ENCODE measurements around the gene LBH. TPM values are rescaled to one million over a fixed set of nuclear protein-coding genes. Genes with fewer than 3 reads are reported as not detected.
A peak's percentile ranks its signal among the peaks of the same experiment; 100 is the strongest.
"Not testable (repeated sequence)": the region's sequence is repeated elsewhere in the genome, so short reads cannot be mapped to it uniquely, and the experiment has no call there.

The LBH gene
- total RNA-seq, 1 experiment from 2014 or later, result 186 TPM

DNA sequence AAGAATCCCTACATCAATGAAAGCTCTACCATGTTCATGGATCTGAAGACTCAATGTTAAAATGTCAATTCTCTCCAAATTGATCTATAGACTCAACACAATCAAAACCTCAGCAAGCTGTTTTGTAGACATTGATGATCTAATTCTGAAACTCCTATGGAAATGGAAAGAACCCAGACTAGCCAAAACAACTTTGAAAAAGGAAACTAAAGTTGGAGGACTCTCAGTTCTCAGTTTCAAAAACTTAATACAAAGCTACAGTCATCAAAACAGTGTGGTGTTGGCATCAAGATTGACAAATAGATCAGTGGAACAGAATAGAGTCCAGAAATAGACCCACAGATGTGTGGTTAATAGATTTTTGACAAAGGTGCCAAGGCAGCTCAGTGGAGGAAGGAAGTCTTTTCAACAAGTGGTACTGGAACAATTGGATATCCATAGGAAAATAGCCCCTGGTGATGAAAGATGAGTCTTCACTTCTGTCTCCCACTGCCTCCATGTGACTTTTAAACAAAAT, 30.4 kb downstream of the LBH start:
- H3K9me3 ChIP-seq (replicated peaks), result peaks cover 14% of the 10 kb centered on the region
- H3K36me3 ChIP-seq, result peaks cover 42% of the 10 kb centered on the region
- no peak overlapping the region for H3K27ac ChIP-seq
- peaks cover 19% of the 10 kb centered on the region for H3K4me1 ChIP-seq (replicated peaks)
- H3K4me3 ChIP-seq, result no peak overlapping the region
- no peak for DNase-seq (ENCODE audit: low read depth in 1 of 2, low spot score in 2 of 2)
- H3K27me3 ChIP-seq (replicated peaks), result no peaks in the 10 kb centered on the region

DNA sequence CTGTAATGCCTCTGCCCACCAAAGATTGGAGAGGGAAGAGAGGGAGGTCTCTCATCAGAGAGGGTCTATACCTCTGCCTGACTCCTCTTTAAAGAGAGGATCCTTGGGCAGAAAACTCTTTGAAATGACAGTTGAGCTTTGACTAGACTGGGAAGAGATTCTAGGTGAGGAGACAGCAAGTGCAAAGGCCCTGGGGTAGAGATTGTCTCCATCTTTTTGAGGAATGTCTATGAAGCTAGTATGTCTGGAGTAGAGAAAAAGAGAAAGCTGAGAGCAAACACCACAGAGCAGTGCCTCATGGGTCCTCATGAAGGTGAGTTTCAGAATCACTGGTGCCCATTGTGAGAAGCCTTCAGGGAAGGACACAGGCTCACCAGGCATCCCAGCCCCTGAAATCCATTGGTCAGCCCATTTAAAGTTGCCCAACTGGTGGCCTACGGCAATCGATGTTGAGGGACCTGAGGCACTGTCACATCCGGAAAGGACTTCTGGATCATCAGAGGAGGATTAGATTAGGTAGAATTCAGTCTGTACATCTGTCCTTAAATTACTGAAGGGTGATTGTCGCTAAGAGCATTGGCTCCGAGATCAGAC, 31.5 kb downstream of the LBH start:
- no peak for DNase-seq (ENCODE audit: low read depth in 1 of 2, low spot score in 2 of 2)
- Histone ChIP-seq H3K4me1 (replicated peaks) (peaks cover 23% of the 10 kb centered on the region), H3K36me3 (peaks cover 32% of the 10 kb centered on the region), H3K9me3 (replicated peaks) (peaks cover 14% of the 10 kb centered on the region), H3K27ac (no peak overlapping the region), H3K4me3 (no peak overlapping the region), H3K27me3 (replicated peaks) (no peaks in the 10 kb centered on the region)

DNA sequence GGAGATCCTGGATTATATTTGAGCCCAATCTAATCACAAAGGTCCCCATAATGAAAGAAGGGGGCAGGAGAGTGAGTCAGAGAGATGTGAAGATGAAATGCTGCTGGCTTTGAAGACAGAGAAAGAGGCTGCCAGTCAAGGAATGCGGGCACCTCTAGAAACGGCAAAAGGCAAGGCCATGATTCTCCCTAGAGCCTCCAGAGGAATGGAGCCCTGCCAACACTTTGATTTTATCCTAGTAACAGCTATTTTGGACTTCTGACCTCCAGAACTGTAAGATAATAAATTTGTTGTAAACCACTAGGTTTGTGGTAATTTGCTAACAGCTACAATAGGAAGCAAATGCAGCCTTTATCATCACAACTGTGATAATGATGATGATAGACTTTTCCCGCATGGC, 32.9 kb downstream of the LBH start:
- Histone ChIP-seq H3K27me3 (replicated peaks) (no peaks in the 10 kb centered on the region), H3K4me3 (no peak overlapping the region), H3K27ac (no peak overlapping the region), H3K9me3 (replicated peaks) (peaks cover 14% of the 10 kb centered on the region), H3K36me3 (peaks cover 17% of the 10 kb centered on the region), H3K4me1 (replicated peaks) (peaks cover 23% of the 10 kb centered on the region)
- DNase-seq (ENCODE audit: low read depth in 1 of 2, low spot score in 2 of 2), result no peak

DNA sequence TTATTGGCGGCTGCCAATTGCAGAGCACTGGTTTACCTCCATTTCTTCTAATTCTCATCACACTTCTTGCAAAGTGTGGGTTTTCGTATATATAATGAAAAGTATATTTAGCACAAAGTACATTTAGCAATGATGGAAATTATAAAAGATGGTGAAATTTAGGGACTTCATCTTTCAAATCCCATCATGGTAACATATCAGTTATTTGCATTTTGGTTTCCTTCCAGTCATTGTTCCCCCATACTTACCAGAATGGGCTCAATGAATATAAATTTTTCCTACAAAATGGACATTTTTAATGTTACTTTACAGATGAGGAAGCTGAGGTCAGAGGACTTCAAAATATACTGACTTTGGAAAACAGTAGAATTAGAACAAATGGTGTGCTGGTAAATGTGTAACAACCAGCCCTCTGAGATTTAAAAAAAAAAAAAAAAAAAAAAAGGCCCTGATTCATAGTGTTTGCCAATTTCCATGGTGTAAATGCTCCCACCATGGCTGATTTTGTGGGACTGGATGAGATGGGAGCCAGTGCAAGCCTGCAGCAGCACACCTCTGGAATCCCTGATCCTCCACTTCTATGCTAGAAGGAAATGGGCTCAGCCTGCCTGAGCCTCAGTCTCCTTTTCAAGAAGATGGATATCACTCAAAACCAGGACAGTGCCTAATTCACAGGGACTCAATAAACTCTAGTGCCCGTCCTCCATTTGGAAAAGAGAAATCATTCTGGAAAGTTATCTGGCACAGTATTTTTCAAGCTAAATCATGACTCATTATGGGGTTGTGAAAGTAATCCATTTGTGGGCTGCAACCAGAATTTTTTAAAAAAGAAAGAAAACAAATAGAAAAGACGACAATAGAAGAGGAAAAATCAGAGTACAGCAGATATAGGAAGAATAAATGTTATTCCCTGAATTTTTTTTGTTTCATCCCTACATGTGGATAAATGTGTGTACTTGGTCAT, 34.0 kb downstream of the LBH start:
- peaks cover 8% of the 10 kb centered on the region for H3K36me3 ChIP-seq
- peaks cover 14% of the 10 kb centered on the region for H3K9me3 ChIP-seq (replicated peaks)
- peak overlapping the region; percentile 48 for H3K27ac ChIP-seq
- H3K4me1 ChIP-seq (replicated peaks), result peaks cover 23% of the 10 kb centered on the region
- no peak overlapping the region for H3K4me3 ChIP-seq
- DNase-seq (ENCODE audit: low read depth in 1 of 2, low spot score in 2 of 2), result peak in 1 of 2 experiments; percentile 58
- H3K27me3 ChIP-seq (replicated peaks), result no peaks in the 10 kb centered on the region

DNA sequence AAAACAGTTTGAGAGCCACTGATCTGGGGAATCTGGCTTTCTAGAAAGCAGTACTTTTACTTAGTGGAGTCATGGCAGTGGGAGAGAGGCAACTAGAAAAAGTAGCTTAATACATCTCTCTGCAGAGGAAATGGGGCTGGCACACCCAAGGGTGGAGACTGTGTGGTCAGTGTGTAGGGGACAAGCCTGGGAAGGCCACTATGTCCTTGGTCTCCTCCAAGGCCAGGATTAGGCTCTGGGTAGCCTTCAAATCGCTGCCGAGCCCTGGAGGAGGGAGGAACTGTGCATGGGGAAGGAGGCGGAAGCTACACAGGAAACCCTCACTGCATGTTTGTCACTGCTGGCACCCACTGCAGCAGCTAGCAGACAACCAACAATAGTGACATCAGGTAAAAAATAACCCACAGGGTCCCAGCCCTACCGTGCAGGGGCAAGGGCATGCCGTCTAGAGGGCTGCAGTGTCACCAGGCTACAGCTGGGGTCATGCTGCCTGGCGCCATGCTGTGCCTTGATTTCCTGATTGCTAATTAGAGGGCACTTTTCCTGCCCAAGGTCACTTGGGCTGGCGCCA, 34.8 kb downstream of the LBH start:
- H3K36me3 ChIP-seq, result no peaks in the 10 kb centered on the region
- H3K4me3 ChIP-seq, result no peak overlapping the region
- DNase-seq (ENCODE audit: low read depth in 1 of 2, low spot score in 2 of 2), result peak in 1 of 2 experiments; percentile 52
- no peaks in the 10 kb centered on the region for H3K27me3 ChIP-seq (replicated peaks)
- H3K9me3 ChIP-seq (replicated peaks), result peaks cover 14% of the 10 kb centered on the region
- peak overlapping the region; percentile 48 for H3K27ac ChIP-seq
- peaks cover 23% of the 10 kb centered on the region for H3K4me1 ChIP-seq (replicated peaks)

DNA sequence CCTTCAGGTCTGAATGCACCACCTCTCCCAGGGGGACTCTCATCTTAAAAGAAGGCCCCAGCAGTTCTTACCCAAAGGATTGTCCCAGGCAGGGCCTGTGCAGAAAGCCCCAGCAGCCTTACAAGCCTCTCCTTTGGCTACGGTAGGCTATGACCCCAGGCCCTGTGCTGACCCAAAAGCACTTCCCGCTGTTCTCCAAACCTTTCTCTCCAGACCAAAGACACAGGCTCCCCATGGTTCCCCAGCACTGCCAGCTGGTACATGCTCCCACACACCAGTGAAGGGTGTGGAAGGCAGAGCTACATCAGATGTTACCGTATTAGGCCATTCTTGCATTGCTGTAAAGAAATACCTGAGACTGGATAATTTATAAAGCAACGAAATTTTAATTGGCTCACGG, 35.4 kb downstream of the LBH start:
- H3K36me3 ChIP-seq, result no peaks in the 10 kb centered on the region
- no peak overlapping the region; the same call in 1 of the 2 replicates for H3K27ac ChIP-seq
- peaks cover 12% of the 10 kb centered on the region for H3K9me3 ChIP-seq (replicated peaks)
- peaks cover 23% of the 10 kb centered on the region for H3K4me1 ChIP-seq (replicated peaks)
- H3K4me3 ChIP-seq, result no peak overlapping the region
- no peaks in the 10 kb centered on the region for H3K27me3 ChIP-seq (replicated peaks)
- no peak for DNase-seq (ENCODE audit: low read depth in 1 of 2, low spot score in 2 of 2)

DNA sequence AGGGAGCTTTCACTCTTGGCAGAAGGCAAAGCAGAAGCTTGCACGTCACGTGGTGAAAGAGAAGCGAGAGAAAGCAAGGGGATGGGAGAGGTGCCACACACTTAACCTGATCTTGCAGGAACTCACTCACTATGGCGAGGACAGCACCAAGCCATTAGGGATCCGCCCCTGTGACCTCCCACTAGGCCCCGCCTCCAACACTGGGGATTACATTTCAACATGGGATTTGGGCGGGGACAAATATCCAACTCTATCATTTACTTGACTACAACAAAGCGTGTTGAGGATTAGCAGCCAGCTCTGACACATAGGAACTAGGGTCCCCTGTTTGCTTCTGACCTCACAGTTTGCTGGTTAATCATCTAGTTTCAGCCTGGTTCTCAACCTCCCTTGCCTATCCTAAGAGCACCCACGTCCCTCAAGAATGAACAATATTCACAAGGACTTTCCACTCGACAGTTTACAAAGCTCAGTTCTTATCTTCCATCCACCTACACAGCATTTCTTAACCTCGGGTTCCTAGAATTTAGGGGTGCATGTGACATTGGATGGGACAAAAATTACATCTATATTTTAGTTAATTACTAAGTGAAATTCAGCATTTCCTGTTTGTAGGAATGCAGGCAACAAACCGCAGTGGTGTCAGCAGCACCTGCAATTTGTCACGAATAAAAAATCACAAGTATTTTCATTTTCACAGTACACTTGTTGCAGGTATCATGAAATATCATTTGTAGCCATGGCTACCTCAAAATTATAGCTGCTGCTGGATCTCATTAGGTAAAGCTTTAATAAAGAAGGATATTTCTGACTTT, 36.0 kb downstream of the LBH start:
- Histone ChIP-seq H3K9me3 (replicated peaks) (peaks cover 8% of the 10 kb centered on the region), H3K27ac (no peak overlapping the region), H3K4me3 (no peak overlapping the region), H3K36me3 (no peaks in the 10 kb centered on the region), H3K4me1 (replicated peaks) (peaks cover 29% of the 10 kb centered on the region), H3K27me3 (replicated peaks) (no peaks in the 10 kb centered on the region)
- DNase-seq (ENCODE audit: low read depth in 1 of 2, low spot score in 2 of 2), result no peak

DNA sequence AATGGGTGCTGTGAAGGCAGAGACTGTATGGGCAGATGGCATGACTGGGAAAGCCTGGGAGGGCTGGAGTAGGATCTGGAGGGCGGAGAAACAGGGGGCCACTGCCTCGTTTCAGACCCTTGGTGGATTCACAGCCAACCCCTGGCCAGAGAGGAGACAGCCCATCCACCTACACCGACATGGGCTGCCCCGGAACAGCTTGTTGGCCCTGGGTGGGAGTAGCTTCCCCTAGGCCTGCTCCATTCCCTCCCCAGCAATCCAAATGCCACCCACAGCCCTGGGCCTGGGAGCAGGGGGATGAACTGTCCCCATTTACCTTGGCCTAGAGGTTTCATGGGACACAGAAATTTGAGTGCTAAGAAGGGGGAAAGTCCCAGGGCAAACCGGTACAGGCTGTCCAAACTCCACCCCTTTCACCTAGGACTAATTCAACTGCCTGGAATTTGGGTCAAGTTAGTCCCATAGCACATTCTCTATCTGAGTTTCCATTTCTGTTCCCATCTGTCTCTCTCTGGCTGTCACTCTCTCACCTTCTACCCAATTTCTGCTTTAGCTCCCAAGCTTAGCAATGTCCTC, 37.0 kb downstream of the LBH start:
- H3K4me1 ChIP-seq (replicated peaks), result peaks cover 39% of the 10 kb centered on the region
- DNase-seq (ENCODE audit: low read depth in 1 of 2, low spot score in 2 of 2), result no peak
- peaks cover 8% of the 10 kb centered on the region for H3K9me3 ChIP-seq (replicated peaks)
- H3K4me3 ChIP-seq, result no peak overlapping the region
- H3K36me3 ChIP-seq, result no peaks in the 10 kb centered on the region
- no peak overlapping the region for H3K27ac ChIP-seq
- H3K27me3 ChIP-seq (replicated peaks), result no peaks in the 10 kb centered on the region

DNA sequence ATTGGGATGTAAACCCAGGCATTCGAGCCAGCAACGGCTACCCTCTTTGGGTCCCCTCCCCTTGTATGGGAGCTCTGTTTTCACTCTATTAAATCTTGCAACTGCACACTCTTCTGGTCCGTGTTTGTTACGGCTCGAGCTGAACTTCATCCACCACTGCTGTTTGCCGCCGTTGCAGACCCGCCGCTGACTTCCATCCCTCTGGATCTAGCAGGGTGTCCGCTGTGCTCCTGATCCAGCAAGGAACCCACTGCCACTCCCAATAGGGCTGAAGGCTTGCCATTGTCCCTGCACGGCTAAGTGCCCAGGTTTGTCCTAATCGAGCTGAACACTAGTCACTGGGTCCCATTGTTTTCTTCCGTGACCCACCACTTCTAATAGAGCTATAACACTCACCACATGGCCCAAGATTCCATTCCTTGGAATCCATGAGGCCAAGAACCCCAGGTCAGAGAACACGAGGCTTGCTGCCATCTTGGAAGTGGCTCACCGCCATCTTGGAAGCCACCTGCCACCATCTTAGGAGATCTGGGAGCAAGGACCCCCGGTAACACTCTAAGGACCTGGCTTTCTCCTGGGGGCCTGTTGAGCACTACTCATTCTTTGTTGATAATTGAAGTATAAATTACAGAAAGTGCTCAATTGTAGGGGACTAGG, 37.9 kb downstream of the LBH start:
- not testable (repeated sequence) for DNase-seq (ENCODE audit: low read depth in 1 of 2, low spot score in 2 of 2)

DNA sequence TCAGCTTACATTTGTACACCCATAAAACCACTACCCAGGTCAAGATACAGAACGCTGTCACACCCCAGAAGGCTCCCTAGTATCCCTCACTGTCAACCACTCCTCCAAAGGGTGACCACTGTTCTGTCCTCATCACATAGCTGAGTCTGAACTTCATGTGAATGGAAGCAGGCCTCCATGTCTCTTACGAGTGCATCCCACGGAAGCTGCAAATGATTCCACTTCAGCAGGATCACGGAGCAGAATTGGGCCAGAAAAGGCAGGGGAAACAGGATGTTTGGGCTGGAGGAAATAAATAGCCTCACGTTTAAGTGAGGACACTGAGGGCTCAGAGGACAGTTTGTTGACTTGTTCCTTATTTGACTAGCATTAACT, 38.4 kb downstream of the LBH start:
- no peak for DNase-seq (ENCODE audit: low read depth in 1 of 2, low spot score in 2 of 2)
- peaks cover 52% of the 10 kb centered on the region for H3K4me1 ChIP-seq (replicated peaks)
- H3K36me3 ChIP-seq, result no peaks in the 10 kb centered on the region
- H3K27me3 ChIP-seq (replicated peaks), result no peaks in the 10 kb centered on the region
- peaks cover 4% of the 10 kb centered on the region for H3K9me3 ChIP-seq (replicated peaks)
- no peak overlapping the region for H3K4me3 ChIP-seq
- no peak overlapping the region for H3K27ac ChIP-seq

More for the DNA sequence above, 37.9 kb downstream of the LBH start:
- not testable (repeated sequence) for H3K27ac ChIP-seq; H3K27me3 ChIP-seq (replicated peaks); H3K4me3 ChIP-seq; H3K9me3 ChIP-seq (replicated peaks); H3K36me3 ChIP-seq
- peaks cover 48% of the 10 kb centered on the region for H3K4me1 ChIP-seq (replicated peaks)

DNA sequence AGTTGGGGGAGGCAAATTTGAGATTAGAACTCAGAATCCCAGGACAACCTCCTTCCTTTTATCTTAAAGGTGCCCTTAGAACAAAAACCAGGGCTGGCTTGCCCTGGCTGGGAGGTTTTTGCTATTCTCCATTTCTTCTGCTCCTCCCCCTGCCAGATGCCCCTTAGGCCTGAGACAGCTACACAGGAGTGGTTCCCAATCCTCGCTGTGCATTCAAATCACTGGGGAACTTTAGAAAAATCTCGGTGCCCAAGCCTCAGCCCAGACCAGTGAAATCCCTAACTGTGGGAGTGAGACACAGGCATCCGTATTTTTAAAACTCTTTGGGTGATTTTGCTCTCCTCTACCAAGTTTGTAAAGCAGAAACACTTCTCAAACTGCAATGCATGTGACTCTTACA, 38.8 kb downstream of the LBH start:
- no peaks in the 10 kb centered on the region for H3K27me3 ChIP-seq (replicated peaks)
- no peaks in the 10 kb centered on the region for H3K36me3 ChIP-seq
- H3K27ac ChIP-seq, result no peak overlapping the region
- H3K4me3 ChIP-seq, result no peak overlapping the region
- H3K4me1 ChIP-seq (replicated peaks), result peaks cover 52% of the 10 kb centered on the region
- DNase-seq (ENCODE audit: low read depth in 1 of 2, low spot score in 2 of 2), result no peak
- no peaks in the 10 kb centered on the region; the same call in 1 of the 2 replicates for H3K9me3 ChIP-seq (replicated peaks)

DNA sequence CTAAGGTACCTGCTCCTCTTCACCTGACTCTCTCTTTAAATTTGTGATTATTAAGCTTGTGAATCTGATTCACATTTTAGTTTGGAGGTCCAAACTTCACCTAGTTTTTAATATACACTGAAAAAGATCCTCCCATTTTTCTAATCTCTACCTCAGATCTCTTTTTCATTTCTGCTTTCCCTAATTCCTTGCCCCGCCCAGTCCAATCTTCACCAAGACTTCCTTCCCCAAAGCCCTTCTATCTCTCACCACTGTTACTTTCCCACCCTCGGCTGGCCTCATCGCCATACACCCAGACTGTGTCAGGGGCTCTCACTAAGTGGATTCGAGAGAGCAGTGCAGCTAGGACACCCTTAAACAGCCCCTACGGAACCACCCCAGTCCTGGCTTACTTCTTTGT, 40.0 kb downstream of the LBH start:
- DNase-seq (ENCODE audit: low read depth in 1 of 2, low spot score in 2 of 2), result no peak
- H3K4me3 ChIP-seq, result no peak overlapping the region
- H3K27ac ChIP-seq, result no peak overlapping the region
- no peaks in the 10 kb centered on the region for H3K27me3 ChIP-seq (replicated peaks)
- H3K36me3 ChIP-seq, result no peaks in the 10 kb centered on the region
- H3K4me1 ChIP-seq (replicated peaks), result peaks cover 52% of the 10 kb centered on the region
- no peaks in the 10 kb centered on the region for H3K9me3 ChIP-seq (replicated peaks)

DNA sequence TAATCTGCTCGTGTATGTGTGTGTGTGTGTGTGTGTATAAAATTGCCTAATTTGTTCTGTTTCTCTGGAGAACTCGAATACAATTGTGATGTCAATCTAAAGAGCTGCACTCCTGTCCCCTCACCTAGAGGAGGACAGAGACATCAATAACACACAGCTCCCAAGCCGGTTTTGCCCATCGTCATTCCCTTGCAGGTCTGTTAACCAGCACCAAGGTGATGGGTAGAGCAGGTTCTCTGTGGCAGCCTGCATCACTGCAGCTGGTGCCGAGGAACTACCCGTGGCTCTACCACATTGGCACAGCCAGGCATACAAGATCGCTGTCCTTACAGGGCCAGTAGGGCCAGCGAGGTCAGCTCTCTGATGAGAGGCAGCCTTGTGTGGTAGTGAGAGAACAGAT, 41.0 kb downstream of the LBH start:
- H3K36me3 ChIP-seq, result no peaks in the 10 kb centered on the region
- no peak for DNase-seq (ENCODE audit: low read depth in 1 of 2, low spot score in 2 of 2)
- H3K4me1 ChIP-seq (replicated peaks), result peaks cover 47% of the 10 kb centered on the region
- H3K9me3 ChIP-seq (replicated peaks), result no peaks in the 10 kb centered on the region
- H3K27ac ChIP-seq, result peak overlapping the region; percentile 94
- H3K27me3 ChIP-seq (replicated peaks), result no peaks in the 10 kb centered on the region
- H3K4me3 ChIP-seq, result no peak overlapping the region

Measured in SJSA1 (cell line).